Activated CD4-positive, alpha-beta memory T cell treated with anti-CD3 and anti-CD28 coated beads, Interleukin-2, amount 10 ng/mL, durations not matched to agents 7 days and 5 days (primary cell): ENCODE measurements around the gene ERC2. TPM values are rescaled to one million over a fixed set of nuclear protein-coding genes. Genes with fewer than 3 reads are reported as not detected.

Source experiments
- CTCF ChIA-PET: fragments of 350-600 bp; sonication (Branson Sonifier 250); formaldehyde crosslinking; loops from one replicate; lab custom pipeline; 2021; ENCODE audit warnings: antibody characterized with exemption, inconsistent platforms; lab: Charles Lee
- POLR2A ChIA-PET: fragments of 350-600 bp; sonication (Branson Sonifier 250); formaldehyde crosslinking; loops from one replicate; lab custom pipeline; 2021; ENCODE audit warnings: antibody characterized with exemption; lab: Charles Lee
- DNase-seq: peaks from one replicate; pipeline ENCODE4 v3.0.0-alpha.2; 2020
- H3K27ac Mint-ChIP-seq: one replicate; pipeline ENCODE4 v1.8.0; 2021; ENCODE audit warnings: mild to moderate bottlenecking, mixed read lengths
- H3K27me3 Mint-ChIP-seq: one replicate; pipeline ENCODE4 v1.8.0; 2021; ENCODE audit warnings: mixed read lengths
- H3K36me3 Mint-ChIP-seq: one replicate; pipeline ENCODE4 v1.8.0; 2021; ENCODE audit warnings: low read depth, mixed read lengths
- H3K4me1 Mint-ChIP-seq: one replicate; pipeline ENCODE4 v1.8.0; 2021; ENCODE audit warnings: mixed read lengths
- H3K4me3 Mint-ChIP-seq: one replicate; pipeline ENCODE4 v1.8.0; 2021; ENCODE audit warnings: mild to moderate bottlenecking, mixed read lengths
- H3K9me3 Mint-ChIP-seq: one replicate; pipeline ENCODE4 v1.8.0; 2021; ENCODE audit warnings: mixed read lengths
- total RNA-seq, 2 experiments: library from RNA; stranded (reverse); gene quantifications; one replicate each; pipeline ENCODE4 v1.2.3, GENCODE V29; 2021

ERC2 gene
- total RNA-seq, 2 experiments from 2014 or later: not detected

DNA sequence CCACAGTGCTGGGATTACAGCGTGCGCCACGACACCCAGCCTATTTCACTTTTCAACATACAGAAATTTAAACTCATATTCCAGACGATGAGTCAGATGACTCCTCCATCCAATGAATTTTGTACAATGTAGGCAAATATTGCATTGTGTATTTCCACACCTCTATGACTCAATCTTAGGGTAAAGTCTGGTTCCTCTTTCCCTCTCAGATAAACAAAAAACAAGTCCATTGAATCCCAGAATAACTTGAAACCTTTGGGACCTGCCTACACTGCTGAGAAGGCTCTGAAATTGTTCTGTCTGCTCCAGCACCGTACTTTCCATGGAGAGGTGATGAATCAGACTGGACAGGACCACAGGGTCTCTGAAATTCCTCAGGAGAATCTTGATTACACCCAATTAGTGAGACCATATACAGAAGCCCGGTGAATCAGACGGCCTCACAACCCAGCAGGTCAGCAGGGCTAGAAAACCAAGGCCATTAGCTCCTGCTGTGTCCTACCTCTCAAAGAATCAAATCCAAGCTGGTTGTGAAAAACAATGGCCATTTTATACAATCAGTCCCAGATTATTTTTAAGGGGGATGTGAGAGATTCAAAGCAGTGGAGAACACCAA, 112.6 kb downstream of the ERC2 start:
- no peaks in the 10 kb centered on the region for H3K27me3 Mint-ChIP-seq
- H3K9me3 Mint-ChIP-seq: no peaks in the 10 kb centered on the region
- no peaks in the 10 kb centered on the region for H3K4me1 Mint-ChIP-seq
- no peak overlapping the region for H3K27ac Mint-ChIP-seq
- CTCF ChIA-PET: interaction anchor here (0.7 kb wide), 1 partner anchor 9 kb away, joined by 3 read pairs; no protein-coding TSS in a partner anchor
- H3K4me3 Mint-ChIP-seq: no peak overlapping the region
- POLR2A ChIA-PET: no interaction called here
- DNase-seq: no peak
- no peaks in the 10 kb centered on the region for H3K36me3 Mint-ChIP-seq

DNA sequence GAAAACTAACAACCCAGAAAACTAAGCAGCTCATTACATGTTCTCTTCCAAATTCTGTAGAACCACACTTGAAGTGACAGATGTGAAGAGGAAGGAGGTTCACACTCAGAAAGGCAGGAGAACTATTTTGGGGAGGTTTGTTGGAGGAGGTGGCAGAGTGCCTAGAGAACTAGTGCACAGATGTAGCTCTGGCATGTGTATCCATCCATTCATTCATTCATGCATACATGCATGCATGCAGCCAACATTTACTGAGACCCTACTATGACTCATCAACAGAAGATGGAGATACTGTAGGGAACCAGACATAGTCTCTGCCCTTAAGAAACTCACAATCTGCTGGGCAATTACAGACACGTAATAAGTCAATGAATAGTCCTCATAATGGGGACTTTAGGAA, 116.7 kb downstream of the ERC2 start:
- no peaks in the 10 kb centered on the region for H3K27me3 Mint-ChIP-seq
- CTCF ChIA-PET: interaction anchor here (1.5 kb wide), 1 partner anchor 10 kb away, joined by 5 read pairs; no protein-coding TSS in a partner anchor
- no peaks in the 10 kb centered on the region for H3K9me3 Mint-ChIP-seq
- H3K36me3 Mint-ChIP-seq: no peaks in the 10 kb centered on the region
- no peak for DNase-seq
- no peaks in the 10 kb centered on the region for H3K4me1 Mint-ChIP-seq
- POLR2A ChIA-PET: no interaction called here
- H3K27ac Mint-ChIP-seq: no peak overlapping the region
- H3K4me3 Mint-ChIP-seq: no peak overlapping the region

DNA sequence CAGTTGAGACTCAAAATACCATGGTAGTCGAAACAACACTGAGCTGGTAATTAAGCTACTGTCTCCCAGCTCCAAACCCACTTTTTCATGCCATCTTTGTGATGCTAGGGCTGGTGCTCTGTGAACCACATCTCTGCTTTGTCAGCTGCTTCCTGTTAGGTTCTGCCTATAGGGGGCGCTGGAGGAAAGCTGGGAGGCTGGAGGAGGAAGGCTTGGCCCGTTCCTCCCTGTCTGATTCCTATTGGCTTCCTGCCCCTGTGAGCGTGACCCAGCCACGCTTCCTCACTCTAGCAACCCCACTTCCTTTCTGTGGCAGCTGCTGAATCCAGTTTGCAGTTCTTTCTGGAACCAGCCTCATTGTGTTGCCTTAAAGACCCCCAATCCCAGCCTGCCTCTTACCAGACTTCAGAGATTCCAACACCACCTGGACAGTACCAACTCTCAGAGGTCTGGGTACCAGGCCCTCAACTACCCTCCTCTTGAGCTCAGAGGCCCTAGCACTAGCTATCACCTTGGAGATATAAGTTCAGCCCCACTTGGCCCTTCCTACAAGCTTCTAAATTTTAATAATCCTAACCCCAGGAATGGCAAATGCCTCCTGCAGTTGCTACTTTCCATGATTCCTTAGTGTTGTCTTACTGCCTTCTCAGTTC, 120.9 kb downstream of the ERC2 start:
- peak; percentile 37 for DNase-seq
- ChIA-PET CTCF (interaction anchor here (0.5 to 1.3 kb wide), 5 partner anchors 9 to 1806 kb away, joined by 3 to 4 read pairs (median 3); no protein-coding TSS in a partner anchor), POLR2A (no interaction called here)
- Mint-ChIP-seq H3K4me3 (no peak overlapping the region), H3K27ac (no peak overlapping the region), H3K9me3 (no peaks in the 10 kb centered on the region), H3K4me1 (no peaks in the 10 kb centered on the region), H3K27me3 (peaks cover 6% of the 10 kb centered on the region), H3K36me3 (no peaks in the 10 kb centered on the region)

DNA sequence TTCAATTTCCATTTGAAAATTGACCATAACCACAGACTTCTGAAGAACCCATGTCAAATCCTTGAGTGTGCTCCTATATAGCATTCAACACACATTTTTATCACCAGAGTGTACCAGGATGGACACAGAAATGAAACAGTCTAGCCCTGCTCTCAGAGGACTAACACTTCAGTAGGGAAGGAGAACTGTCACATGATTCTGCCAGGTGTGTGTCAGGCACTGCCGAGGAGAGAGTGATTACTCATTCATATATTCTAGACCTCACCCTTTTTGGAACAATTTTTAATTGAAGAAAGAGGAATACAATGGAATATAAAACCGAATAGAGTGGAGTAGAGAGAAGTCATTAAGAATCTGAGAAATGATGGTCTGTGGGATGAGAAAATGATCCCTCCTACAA, 125.8 kb downstream of the ERC2 start:
- Mint-ChIP-seq H3K9me3 (no peaks in the 10 kb centered on the region), H3K36me3 (no peaks in the 10 kb centered on the region), H3K27ac (no peak overlapping the region), H3K27me3 (peaks cover 14% of the 10 kb centered on the region), H3K4me1 (no peaks in the 10 kb centered on the region), H3K4me3 (no peak overlapping the region)
- no peak for DNase-seq
- POLR2A ChIA-PET: no interaction called here
- CTCF ChIA-PET: interaction anchor here (1.1 kb wide), 1 partner anchor 10 kb away, joined by 3 read pairs; no protein-coding TSS in a partner anchor

DNA sequence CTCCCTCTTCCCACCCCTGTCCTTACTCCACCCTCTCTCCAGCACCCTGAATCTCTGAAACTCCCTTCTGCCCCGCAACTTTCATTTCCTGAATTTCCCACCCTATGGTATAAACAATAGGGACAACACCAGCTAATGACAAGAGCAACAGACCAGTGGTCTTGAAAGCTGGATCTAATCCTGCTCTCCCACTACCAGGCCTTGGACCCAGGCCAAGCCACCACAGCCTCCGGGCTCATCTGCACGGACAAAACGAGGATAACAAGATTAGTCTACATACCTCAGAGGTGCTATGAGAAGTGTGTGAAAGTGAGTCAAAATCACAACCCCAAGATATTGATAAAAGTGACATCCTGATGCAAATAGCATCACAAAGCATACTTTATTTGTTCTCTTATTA, 128.6 kb downstream of the ERC2 start:
- CTCF ChIA-PET: no interaction called here
- Mint-ChIP-seq H3K36me3 (no peaks in the 10 kb centered on the region), H3K9me3 (no peaks in the 10 kb centered on the region), H3K4me1 (no peaks in the 10 kb centered on the region), H3K27ac (no peak overlapping the region), H3K4me3 (no peak overlapping the region), H3K27me3 (peaks cover 14% of the 10 kb centered on the region)
- POLR2A ChIA-PET: no interaction called here
- no peak for DNase-seq

DNA sequence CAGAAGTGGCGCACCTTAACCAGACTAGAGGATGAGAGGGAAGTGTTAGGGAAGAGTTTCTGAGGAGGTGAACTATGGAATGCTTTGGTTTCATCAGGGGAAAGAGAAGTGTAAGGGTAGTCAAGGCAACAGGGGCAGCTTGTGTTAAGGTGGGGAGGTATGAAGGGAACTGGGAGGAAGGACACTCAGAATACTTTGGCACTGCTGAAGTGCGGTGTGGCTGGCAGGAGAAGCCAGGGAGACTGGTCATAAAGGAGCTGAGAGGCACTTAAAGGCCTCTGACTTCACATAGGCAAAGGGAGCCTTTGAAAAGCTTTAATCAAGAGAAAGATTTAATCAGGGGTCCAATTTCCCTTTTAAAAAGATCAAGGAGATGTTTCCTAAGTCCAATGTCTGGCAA, 129.0 kb downstream of the ERC2 start:
- ChIA-PET POLR2A (no interaction called here), CTCF (no interaction called here)
- no peaks in the 10 kb centered on the region for H3K9me3 Mint-ChIP-seq
- H3K27me3 Mint-ChIP-seq: peaks cover 14% of the 10 kb centered on the region
- no peak overlapping the region for H3K4me3 Mint-ChIP-seq
- no peaks in the 10 kb centered on the region for H3K4me1 Mint-ChIP-seq
- H3K36me3 Mint-ChIP-seq: no peaks in the 10 kb centered on the region
- no peak overlapping the region for H3K27ac Mint-ChIP-seq
- DNase-seq: no peak

DNA sequence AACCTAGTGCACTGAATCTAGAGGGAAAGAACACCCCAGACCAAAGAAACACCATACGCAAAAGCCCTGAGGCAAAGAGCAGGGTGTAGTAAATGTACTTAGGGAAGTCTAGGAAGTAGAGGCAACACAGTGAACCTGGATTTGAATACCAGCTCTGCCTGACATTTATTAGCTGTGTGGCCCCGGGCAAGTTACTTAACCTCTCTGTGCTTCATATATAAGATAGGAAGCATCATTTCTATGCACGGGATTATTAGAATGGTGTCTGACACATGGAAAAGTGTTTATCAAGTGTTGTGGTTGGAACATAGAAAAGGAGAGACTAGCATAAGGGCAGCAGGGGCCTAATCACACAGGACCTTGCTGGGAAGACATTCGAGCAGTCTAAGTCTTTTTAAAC, 132.2 kb downstream of the ERC2 start:
- Mint-ChIP-seq H3K9me3 (no peaks in the 10 kb centered on the region), H3K27me3 (peaks cover 12% of the 10 kb centered on the region), H3K36me3 (no peaks in the 10 kb centered on the region), H3K4me1 (no peaks in the 10 kb centered on the region), H3K4me3 (no peak overlapping the region), H3K27ac (no peak overlapping the region)
- ChIA-PET CTCF (no interaction called here), POLR2A (no interaction called here)
- no peak for DNase-seq

DNA sequence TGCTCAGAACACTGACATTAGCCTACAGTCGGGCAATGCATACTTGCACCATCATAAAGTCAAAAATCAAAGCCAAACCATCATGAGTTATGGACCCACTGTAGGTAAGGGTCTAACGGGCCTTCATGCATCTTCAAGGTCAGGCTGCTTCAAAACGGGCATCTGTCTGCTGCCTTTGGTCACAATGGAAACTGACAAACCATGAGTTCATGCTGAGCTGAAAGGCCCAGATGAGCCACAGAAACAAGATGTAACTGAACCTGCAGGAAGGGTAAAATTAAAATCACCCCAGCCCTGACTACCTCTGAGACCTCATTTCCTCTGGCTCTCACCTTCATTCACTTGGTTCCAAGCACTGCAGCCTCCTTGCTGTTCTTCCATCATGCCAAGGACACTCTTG, 143.8 kb downstream of the ERC2 start:
- CTCF ChIA-PET: no interaction called here
- POLR2A ChIA-PET: no interaction called here
- no peak overlapping the region for H3K27ac Mint-ChIP-seq
- no peak overlapping the region for H3K4me3 Mint-ChIP-seq
- H3K9me3 Mint-ChIP-seq: no peaks in the 10 kb centered on the region
- H3K4me1 Mint-ChIP-seq: no peaks in the 10 kb centered on the region
- no peak for DNase-seq
- no peaks in the 10 kb centered on the region for H3K36me3 Mint-ChIP-seq
- H3K27me3 Mint-ChIP-seq: peaks cover 2% of the 10 kb centered on the region

DNA sequence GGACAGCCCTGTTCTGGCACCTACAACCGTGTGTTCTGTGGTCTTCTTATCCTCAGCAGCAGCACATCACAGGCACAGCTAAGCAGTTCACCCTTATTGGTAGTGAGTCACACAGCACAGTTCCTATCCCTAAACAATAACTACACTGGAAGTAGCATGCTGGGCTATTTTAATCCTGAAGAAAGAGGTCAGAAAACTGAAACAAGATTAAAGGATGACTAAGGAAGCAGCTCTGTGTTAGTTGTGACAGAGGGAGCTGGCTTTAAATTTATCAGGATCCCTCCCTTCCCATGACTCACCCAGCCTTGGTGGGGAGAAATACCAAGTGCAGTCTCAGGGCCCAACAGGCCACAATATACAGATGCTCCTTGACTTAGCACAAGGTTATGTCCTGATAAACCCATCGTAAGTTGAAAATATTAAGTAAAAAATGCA, 144.3 kb downstream of the ERC2 start:
- H3K9me3 Mint-ChIP-seq: no peaks in the 10 kb centered on the region
- CTCF ChIA-PET: no interaction called here
- no peaks in the 10 kb centered on the region for H3K4me1 Mint-ChIP-seq

DNA sequence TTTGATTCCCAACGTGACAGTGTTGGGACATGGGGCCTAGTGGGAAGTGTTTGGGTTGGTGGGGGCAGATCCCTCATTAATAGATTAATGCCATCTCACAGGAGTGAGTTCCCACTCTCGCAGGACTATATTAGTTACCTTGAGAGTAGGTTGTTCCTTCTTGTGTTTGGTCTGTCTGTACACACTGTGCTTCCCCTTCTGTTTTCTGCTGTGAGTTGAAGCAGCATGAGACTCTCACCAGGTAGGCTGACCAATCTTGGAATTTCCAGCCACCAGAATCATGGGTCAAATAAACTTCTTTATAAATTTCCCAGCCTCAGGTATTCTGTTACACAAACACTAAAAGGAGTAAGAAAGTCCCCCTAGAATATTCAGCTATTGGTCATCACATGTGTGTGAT, 145.4 kb downstream of the ERC2 start:
- Mint-ChIP-seq H3K4me3 (no peak overlapping the region), H3K4me1 (no peaks in the 10 kb centered on the region), H3K27ac (no peak overlapping the region), H3K27me3 (no peaks in the 10 kb centered on the region), H3K9me3 (no peaks in the 10 kb centered on the region), H3K36me3 (no peaks in the 10 kb centered on the region)
- ChIA-PET POLR2A (no interaction called here), CTCF (no interaction called here)
- no peak for DNase-seq

More for the DNA sequence above, 144.3 kb downstream of the ERC2 start:
- no peak for DNase-seq
- Mint-ChIP-seq H3K36me3 (no peaks in the 10 kb centered on the region), H3K4me3 (no peak overlapping the region), H3K27ac (no peak overlapping the region), H3K27me3 (no peaks in the 10 kb centered on the region)
- POLR2A ChIA-PET: no interaction called here

DNA sequence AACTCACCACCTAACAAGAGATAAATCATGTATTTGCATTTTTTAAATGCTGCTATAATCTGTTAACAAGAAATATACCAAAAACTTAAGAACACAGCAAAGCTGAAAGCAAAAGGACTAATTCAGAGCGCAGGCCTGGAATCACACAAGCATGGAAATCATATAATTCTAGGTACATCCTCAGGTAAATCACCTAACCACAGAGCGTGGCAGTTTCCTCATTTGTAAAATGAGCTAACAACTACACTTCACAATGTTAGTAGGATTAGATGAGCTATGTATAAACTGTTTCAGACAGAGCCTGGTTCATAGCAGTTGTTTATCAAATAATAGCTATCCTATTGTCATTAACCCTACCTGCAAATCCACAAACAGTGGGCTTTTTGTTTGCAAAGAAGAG, 146.4 kb downstream of the ERC2 start:
- Mint-ChIP-seq H3K4me3 (no peak overlapping the region), H3K36me3 (no peaks in the 10 kb centered on the region), H3K9me3 (no peaks in the 10 kb centered on the region), H3K27ac (no peak overlapping the region), H3K4me1 (no peaks in the 10 kb centered on the region), H3K27me3 (peaks cover 2% of the 10 kb centered on the region)
- ChIA-PET CTCF (no interaction called here), POLR2A (no interaction called here)
- no peak for DNase-seq

DNA sequence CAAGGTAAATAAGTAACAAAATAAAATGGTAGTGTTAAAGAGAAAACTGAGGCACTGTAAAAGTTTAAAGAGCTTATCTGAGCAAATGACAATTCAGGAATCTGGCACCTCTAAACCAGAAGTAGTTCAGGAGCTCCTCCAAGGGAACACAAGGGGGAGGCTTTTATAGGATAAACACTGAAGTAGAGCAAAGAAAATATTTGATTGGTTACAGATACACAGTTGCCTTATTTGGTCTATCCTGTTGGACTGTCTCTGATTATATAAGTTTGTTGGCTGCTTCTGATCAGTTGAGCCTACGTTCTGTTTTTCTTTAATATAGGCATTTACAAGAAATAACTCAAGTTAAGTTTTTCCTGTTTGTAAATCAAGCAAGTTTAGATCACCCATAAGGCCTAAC, 146.9 kb downstream of the ERC2 start:
- Mint-ChIP-seq H3K4me3 (no peak overlapping the region), H3K27ac (no peak overlapping the region), H3K9me3 (no peaks in the 10 kb centered on the region), H3K4me1 (no peaks in the 10 kb centered on the region), H3K36me3 (no peaks in the 10 kb centered on the region), H3K27me3 (peaks cover 2% of the 10 kb centered on the region)
- POLR2A ChIA-PET: no interaction called here
- CTCF ChIA-PET: no interaction called here
- no peak for DNase-seq

DNA sequence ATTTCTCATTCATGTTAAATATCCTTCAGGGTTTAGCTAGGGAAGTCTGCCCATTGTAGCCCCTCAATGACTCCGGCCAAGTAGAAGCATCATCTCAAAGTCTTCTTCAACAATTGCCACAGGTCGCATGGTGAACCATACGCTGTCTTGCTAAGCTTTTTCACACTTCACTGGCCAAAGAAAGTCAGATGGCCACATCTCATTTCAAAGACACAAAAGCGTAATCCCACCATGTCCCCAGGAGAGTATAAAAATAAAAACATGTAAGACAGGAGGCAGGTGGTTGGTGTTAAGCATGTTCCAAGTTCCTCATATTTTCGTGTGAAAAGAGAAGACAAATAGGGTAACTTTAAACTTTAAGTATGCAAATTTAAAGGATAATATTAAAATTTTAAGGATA, 147.4 kb downstream of the ERC2 start:
- no peak for DNase-seq
- ChIA-PET POLR2A (no interaction called here), CTCF (no interaction called here)
- Mint-ChIP-seq H3K27me3 (peaks cover 2% of the 10 kb centered on the region), H3K36me3 (no peaks in the 10 kb centered on the region), H3K9me3 (no peaks in the 10 kb centered on the region), H3K4me3 (no peak overlapping the region), H3K4me1 (no peaks in the 10 kb centered on the region), H3K27ac (no peak overlapping the region)

DNA sequence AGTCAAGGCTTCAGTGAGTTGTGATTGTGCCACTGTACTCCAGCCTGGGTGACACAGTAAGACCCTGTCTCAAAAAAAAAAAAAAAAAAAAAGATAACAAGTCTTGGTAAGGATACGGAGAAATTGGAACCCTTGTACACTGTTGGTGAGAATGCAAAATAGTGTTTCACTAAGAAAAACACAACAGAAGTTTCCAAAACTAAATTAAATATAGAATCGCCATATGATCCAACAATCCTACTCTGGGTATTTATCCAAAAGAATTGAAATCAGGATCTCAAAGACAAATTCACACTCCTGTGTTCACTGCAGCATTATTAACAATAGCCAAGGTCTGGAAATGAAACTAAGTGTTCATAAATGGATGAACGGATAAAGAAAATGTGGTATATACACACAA, 149.4 kb downstream of the ERC2 start:
- Mint-ChIP-seq H3K27me3 (peaks cover 2% of the 10 kb centered on the region), H3K27ac (no peak overlapping the region), H3K4me1 (no peaks in the 10 kb centered on the region), H3K9me3 (no peaks in the 10 kb centered on the region), H3K4me3 (no peak overlapping the region), H3K36me3 (no peaks in the 10 kb centered on the region)
- POLR2A ChIA-PET: no interaction called here
- no peak for DNase-seq
- CTCF ChIA-PET: no interaction called here
